H1 (cell line): ENCODE measurements around the gene CKM. TPM values are rescaled to one million over a fixed set of nuclear protein-coding genes. Genes with fewer than 3 reads are reported as not detected.

Experiments used
- CTCF ChIA-PET: fragments of 300-600 bp; sonication (Branson Sonifier 250); formaldehyde crosslinking; loops from one replicate; lab custom pipeline; 2021; ENCODE audit not compliant: partially characterized antibody; lab: Charles Lee
- POLR2A ChIA-PET: fragments of 300-600 bp; sonication (Branson Sonifier 250); formaldehyde crosslinking; loops from one replicate; lab custom pipeline; 2021; ENCODE audit warnings: inconsistent platforms; ENCODE audit not compliant: partially characterized antibody; lab: Charles Lee
- DNase-seq, 2 experiments: peaks; one replicate each; pipeline versions ENCODE4 v3.0.0 to v3.0.0-alpha.2; 2010 to 2022; ENCODE audit warnings: low spot score in 2 of 2, low read depth in 1 of 2, mixed read lengths in 1 of 2
- FAIRE-seq: peaks from 2 replicates; lab custom pipeline; 2011; peaks lifted over from hg19 to GRCh38; lab: Jason Lieb, UNC
- H2AFZ ChIP-seq: 2 replicates; pipeline ENCODE4 v1.8.1; 2012; ENCODE audit warnings: low read length, inconsistent platforms
- H2AK5ac ChIP-seq: 2 replicates; pipeline ENCODE4 v1.6.1; 2013; ENCODE audit warnings: low read depth, low read length
- H2BK120ac ChIP-seq: replicated peaks from 2 replicates; pipeline ENCODE3; 2013; ENCODE audit warnings: low read depth, low read length, inconsistent platforms
- H2BK12ac ChIP-seq: 2 replicates; pipeline ENCODE4 v1.6.1; 2013; ENCODE audit warnings: low read depth, low read length
- H2BK15ac ChIP-seq: 2 replicates; pipeline ENCODE4 v1.6.1; 2013; ENCODE audit warnings: low read length
- H2BK20ac ChIP-seq: 2 replicates; pipeline ENCODE4 v1.6.1; 2013; ENCODE audit warnings: low read length
- H2BK5ac ChIP-seq: 2 replicates; pipeline ENCODE4 v1.6.1; 2013; ENCODE audit warnings: low read depth, low read length
- H3K14ac ChIP-seq: 2 replicates; pipeline ENCODE4 v1.6.1; 2013; ENCODE audit warnings: inconsistent platforms; ENCODE audit not compliant: insufficient read length
- H3K18ac ChIP-seq: 2 replicates; pipeline ENCODE4 v1.6.1; 2013; ENCODE audit warnings: low read length; ENCODE audit errors: extremely low read depth
- H3K23ac ChIP-seq: 2 replicates; pipeline ENCODE4 v1.6.1; 2013; ENCODE audit warnings: inconsistent platforms; ENCODE audit not compliant: insufficient read length
- H3K23me2 ChIP-seq: 2 replicates; pipeline ENCODE4 v1.6.1; 2013; ENCODE audit warnings: low read depth, low read length
- H3K27ac ChIP-seq: 2 replicates; pipeline ENCODE4 v1.6.1; 2011; ENCODE audit warnings: low read depth, low read length, inconsistent platforms
- H3K27me3 ChIP-seq, 4 experiments: replicated peaks in 1 of 4; 1 replicate in 1 of 4; 2 replicates in 3 of 4; pipeline versions ENCODE4 v1.6.1 to v1.8.1; 2011 to 2013; ENCODE audit warnings: low read length in 3 of 4, mild to moderate bottlenecking in 3 of 4, inconsistent platforms in 2 of 4, mixed read lengths in 2 of 4, moderate library complexity in 1 of 4; ENCODE audit not compliant: control insufficient read depth in 3 of 4, insufficient read depth in 3 of 4; ENCODE audit errors: extremely low read depth in 1 of 4
- H3K36me3 ChIP-seq, 4 experiments: 2 replicates each; pipeline versions ENCODE4 v1.6.1 to v1.8.1; 2011 to 2013; ENCODE audit warnings: mild to moderate bottlenecking in 4 of 4, low read length in 3 of 4, moderate library complexity in 2 of 4, control low read depth in 1 of 4, inconsistent platforms in 1 of 4; ENCODE audit not compliant: insufficient read depth in 4 of 4, control insufficient read depth in 2 of 4
- H3K4ac ChIP-seq: replicated peaks from 2 replicates; pipeline ENCODE3; 2013; ENCODE audit warnings: low read length, low read depth, mixed read lengths, inconsistent platforms; ENCODE audit not compliant: insufficient read length
- H3K4me1 ChIP-seq, 4 experiments: replicated peaks in 1 of 4; 1 replicate in 1 of 4; 2 replicates in 3 of 4; pipeline versions ENCODE4 v1.6.1 to v1.8.1; 2011 to 2013; ENCODE audit warnings: low read length in 3 of 4, inconsistent platforms in 2 of 4, mixed read lengths in 1 of 4; ENCODE audit not compliant: insufficient read depth in 4 of 4, control insufficient read depth in 3 of 4
- H3K4me2 ChIP-seq, 2 experiments: 2 replicates each; pipeline versions ENCODE4 v1.6.1 to v1.8.1; 2011 to 2013; ENCODE audit warnings: low read depth in 2 of 2, low read length in 2 of 2, control low read depth in 1 of 2, inconsistent platforms in 1 of 2, mild to moderate bottlenecking in 1 of 2; ENCODE audit not compliant: insufficient read depth in 1 of 2
- H3K4me3 ChIP-seq, 4 experiments: fragments of 200-600, 300-600 bp in 1 of 4; sonication (generic), shearing (Covaris generic), sonication (Bioruptor Twin) in 1 of 4; 2 replicates each; pipeline versions ENCODE4 v1.5.1 to v1.8.1; 2011 to 2016; ENCODE audit warnings: low read length in 4 of 4, low read depth in 3 of 4, control low read depth in 2 of 4, inconsistent platforms in 2 of 4, mild to moderate bottlenecking in 2 of 4, mixed read lengths in 1 of 4, moderate library complexity in 1 of 4; ENCODE audit not compliant: insufficient read depth in 2 of 4; ENCODE audit errors: extremely low read depth in 1 of 4
- H3K56ac ChIP-seq: replicated peaks from 2 replicates; pipeline ENCODE3; 2013; ENCODE audit warnings: low read depth, mild to moderate bottlenecking, mixed read lengths, low read length, inconsistent platforms; ENCODE audit not compliant: insufficient read length
- H3K79me1 ChIP-seq: 2 replicates; pipeline ENCODE4 v1.6.1; 2013; ENCODE audit warnings: low read depth, low read length, control low read depth
- H3K79me2 ChIP-seq, 2 experiments: 2 replicates each; pipeline versions ENCODE4 v1.6.1 to v1.8.1; 2012 to 2013; ENCODE audit warnings: low read length in 2 of 2, mild to moderate bottlenecking in 2 of 2, inconsistent platforms in 1 of 2; ENCODE audit not compliant: insufficient read depth in 2 of 2, control insufficient read depth in 1 of 2
- H3K9ac ChIP-seq, 4 experiments: replicated peaks in 1 of 4; 1 replicate in 1 of 4; 2 replicates in 3 of 4; pipeline versions ENCODE4 v1.6.1 to v1.8.1; 2011 to 2013; ENCODE audit warnings: low read depth in 3 of 4, low read length in 3 of 4, control low read depth in 2 of 4, mild to moderate bottlenecking in 2 of 4, moderate library complexity in 2 of 4, inconsistent platforms in 1 of 4; ENCODE audit errors: extremely low read depth in 1 of 4
- H3K9me3 ChIP-seq, 2 experiments: 2 replicates each; pipeline versions ENCODE4 v1.6.1 to v1.8.1; 2012 to 2013; ENCODE audit warnings: mild to moderate bottlenecking in 2 of 2, moderate library complexity in 2 of 2, control low read depth in 1 of 2, inconsistent platforms in 1 of 2, low read depth in 1 of 2, low read length in 1 of 2, mixed read lengths in 1 of 2; ENCODE audit not compliant: insufficient read depth in 2 of 2
- H4K20me1 ChIP-seq, 2 experiments: replicated peaks in 1 of 2; 2 replicates each; pipeline versions ENCODE3 to v1.8.1; 2011 to 2013; ENCODE audit warnings: inconsistent platforms in 2 of 2, low read length in 2 of 2, mild to moderate bottlenecking in 1 of 2; ENCODE audit not compliant: insufficient read depth in 2 of 2, control insufficient read depth in 1 of 2
- H4K5ac ChIP-seq: 2 replicates; pipeline ENCODE4 v1.6.1; 2013; ENCODE audit warnings: low read length, low read depth, mixed read lengths, inconsistent platforms; ENCODE audit not compliant: insufficient read length
- H4K8ac ChIP-seq: 2 replicates; pipeline ENCODE4 v1.8.0; 2013; ENCODE audit warnings: mild to moderate bottlenecking, moderate library complexity, low read length, inconsistent platforms; ENCODE audit not compliant: insufficient read depth; ENCODE audit errors: extremely low read depth
- H4K91ac ChIP-seq: replicated peaks from 2 replicates; pipeline ENCODE3; 2013; ENCODE audit warnings: low read length, mixed read lengths, inconsistent platforms; ENCODE audit not compliant: insufficient read length
- ATF3 ChIP-seq: IDR thresholded peaks from 2 replicates; pipeline ENCODE4 v1.6.1; 2011; ENCODE audit warnings: low read depth, mild to moderate bottlenecking, low read length; ENCODE audit not compliant: insufficient read depth
- BRCA1 ChIP-seq: IDR thresholded peaks from 2 replicates; pipeline ENCODE4 v1.6.1; 2012; ENCODE audit warnings: low read depth, low read length, improper control_type of control experiment
- CBX5 ChIP-seq: fragments of 300-800, 300-1000 bp; sonication (generic); IDR thresholded peaks from 2 replicates; pipeline ENCODE4 v1.7.1; 2016; ENCODE audit warnings: antibody characterized with exemption, low read length, low read depth
- CBX8 ChIP-seq: fragments of 300-800, 300-1000 bp; sonication (generic); IDR thresholded peaks from 2 replicates; pipeline ENCODE4 v1.7.1; 2016; ENCODE audit warnings: low read depth, low read length, borderline replicate concordance
- CEBPB ChIP-seq: IDR thresholded peaks from 2 replicates; pipeline ENCODE4 v1.6.1; 2012; ENCODE audit warnings: low read depth, low read length
- GABPA ChIP-seq: IDR thresholded peaks from 2 replicates; pipeline ENCODE4 v1.6.1; 2011; ENCODE audit warnings: mild to moderate bottlenecking, low read length, moderate library complexity, borderline replicate concordance; ENCODE audit not compliant: insufficient read depth
- HDAC2 ChIP-seq, 2 experiments: fragments of 300-600 bp in 1 of 2; sonication (generic) in 1 of 2; IDR thresholded peaks; 2 replicates each; pipeline ENCODE4 v1.6.1; 2011 to 2012; ENCODE audit warnings: low read depth in 2 of 2, low read length in 2 of 2, mild to moderate bottlenecking in 2 of 2, moderate library complexity in 2 of 2, borderline replicate concordance in 1 of 2, inconsistent platforms in 1 of 2
- MAFK ChIP-seq: IDR thresholded peaks from 2 replicates; pipeline ENCODE4 v1.6.1; 2012; ENCODE audit warnings: low read depth, mild to moderate bottlenecking, improper control_type of control experiment, low read length
- POLR2A ChIP-seq, 2 experiments: IDR thresholded peaks; 1 replicate in 1 of 2; 2 replicates in 1 of 2; pipeline ENCODE4 v1.6.1; 2011; ENCODE audit warnings: low read depth in 2 of 2, low read length in 2 of 2, mild to moderate bottlenecking in 2 of 2; ENCODE audit errors: control extremely low read depth in 1 of 2
- POLR2AphosphoS5 ChIP-seq: IDR thresholded peaks from 2 replicates; pipeline ENCODE4 v1.6.1; 2011; ENCODE audit warnings: low read depth, low read length
- RNF2 ChIP-seq: fragments of 200-900, 300-1000 bp; sonication (generic); IDR thresholded peaks from 2 replicates; pipeline ENCODE4 v1.7.1; 2016; ENCODE audit warnings: borderline replicate concordance, low read depth, mild to moderate bottlenecking, antibody characterized with exemption, low read length; ENCODE audit not compliant: poor library complexity, severe bottlenecking; ENCODE audit errors: missing control alignments
- SIRT6 ChIP-seq: IDR thresholded peaks from one replicate; pipeline ENCODE4 v1.7.1; 2012; ENCODE audit warnings: low read length, inconsistent platforms
- SP2 ChIP-seq: IDR thresholded peaks from 2 replicates; pipeline ENCODE4 v1.6.1; 2012; ENCODE audit warnings: mild to moderate bottlenecking, low read length, inconsistent platforms
- SRF ChIP-seq: IDR thresholded peaks from 2 replicates; pipeline ENCODE4 v1.6.1; 2011; ENCODE audit warnings: mild to moderate bottlenecking, low read depth, low read length, moderate library complexity
- WGBS, 2 experiments: shearing (Covaris generic) in 1 of 2; methylation state at CpG; one replicate each; pipeline versions ENCODE4 v1.1.6 to v1.1.7; 2013 to 2015; ENCODE audit warnings: low lambda C conversion rate in 2 of 2, mixed read lengths in 2 of 2, inconsistent platforms in 1 of 2, low coverage in 1 of 2, missing lambda C conversion rate in 1 of 2; ENCODE audit not compliant: insufficient replicate concordance in 2 of 2, insufficient coverage in 1 of 2, insufficient read length in 1 of 2; ENCODE audit errors: extremely low coverage in 1 of 2, missing lambda C conversion rate in 1 of 2; 5-methylcytosine and 5-hydroxymethylcytosine counted together
- polyA plus RNA-seq, 7 experiments: library from polyadenylated mRNA; depleted of rRNA in 3 of 7; stranded (reverse) in 5 of 7; unstranded in 2 of 7; fragments of >200 nt in 5 of 7; fragments of 200-250 nt in 2 of 7; gene quantifications; 1 replicate in 5 of 7; 2 replicates in 1 of 7; 4 replicates in 1 of 7; pipeline versions ENCODE4 v1.2.1 to v1.2.3, GENCODE V29; 2011 to 2013; ENCODE audit warnings: missing spikeins in 2 of 7, mixed read lengths in 2 of 7
- total RNA-seq: library from RNA; stranded (reverse); fragmentation: NEBNext Ultra II Directional; extraction: Animal tissue kit (Norgen Biotek cat#: 25700); gene quantifications from 2 replicates; pipeline ENCODE4 v1.2.1, GENCODE V29; 2021

The CKM gene
- total and polyA plus RNA-seq, 2 of the 8 experiments (the other 6 are each of a cell fraction or from before 2014, with no cell fraction given) = 0.08 TPM; not detected in 1

GRCh38 chr19:45297674-45298073, 25.0 kb downstream of the CKM start:
- H3K4ac ChIP-seq = no peak overlapping the region
- H3K23ac ChIP-seq = no peak overlapping the region
- H2BK12ac ChIP-seq = no peak overlapping the region
- H4K8ac ChIP-seq = no peak overlapping the region; the same call in 1 of the 2 replicates
- H3K23me2 ChIP-seq = no peaks in the 10 kb centered on the region; the same call in 1 of the 2 replicates
- H2AK5ac ChIP-seq = no peak overlapping the region
- no peaks in the 10 kb centered on the region for H3K4me1 ChIP-seq
- FAIRE-seq (no peak), DNase-seq (no peak)
- H3K18ac ChIP-seq = no peak overlapping the region
- CTCF ChIA-PET = interaction anchor here (0.6 to 0.8 kb wide), 2 partner anchors 57 to 81 kb away, joined by 4 to 5 read pairs; no protein-coding TSS in a partner anchor
- H2BK20ac ChIP-seq = no peak overlapping the region
- H3K79me1 ChIP-seq = no peaks in the 10 kb centered on the region
- H2BK5ac ChIP-seq = no peak overlapping the region
- no peak overlapping the region for H3K56ac ChIP-seq
- 93% methylated on average over 13 of the region's 18 CpGs; no CpG with 5 or more reads in 1 of the 2 experiments for WGBS, 2 experiments
- H4K5ac ChIP-seq = no peak overlapping the region
- H4K91ac ChIP-seq = no peak overlapping the region
- H3K9ac ChIP-seq = no peak overlapping the region
- H3K4me2 ChIP-seq = no peak overlapping the region
- no peak overlapping the region for H3K27ac ChIP-seq
- peaks cover 0 to 2% of the 10 kb centered on the region in 2 experiments for H4K20me1 ChIP-seq
- no peaks in the 10 kb centered on the region for H3K79me2 ChIP-seq
- H2AFZ ChIP-seq = no peak overlapping the region
- H2BK15ac ChIP-seq = no peak overlapping the region
- no peak overlapping the region for H3K14ac ChIP-seq
- H3K27me3 ChIP-seq = no peaks in the 10 kb centered on the region
- peaks cover 0 to 4% (median 1%) of the 10 kb centered on the region in 4 experiments; a peak in 5 of 8 replicates for H3K36me3 ChIP-seq
- H3K4me3 ChIP-seq = no peak overlapping the region
- TF ChIP-seq HDAC2 (IDR thresholded peaks at IDR 0.05; ENCODE audit: borderline replicate concordance in 1 of 2, low read depth in 2 of 2, low read length in 2 of 2) (no peak), ATF3 (no peak), POLR2AphosphoS5 (no peak), CEBPB (no peak), CBX5 (no peak), POLR2A (IDR thresholded peaks at IDR 0.05; ENCODE audit: control extremely low read depth in 1 of 2, low read depth in 2 of 2, low read length in 2 of 2) (no peak), GABPA (no peak), SIRT6 (no peak), SRF (no peak), MAFK (no peak), RNF2 (no peak), BRCA1 (no peak), CBX8 (no peak), SP2 (no peak)
- H2BK120ac ChIP-seq = no peak overlapping the region
- POLR2A ChIA-PET = no interaction called here
- H3K9me3 ChIP-seq = no peaks in the 10 kb centered on the region
